ENCODE data around the gene RNF150. TPM values are rescaled to one million over a fixed set of nuclear protein-coding genes. Genes with fewer than 3 reads are reported as not detected.

Gene RNF150
- total RNA-seq, 1 experiment from 2014 or later, result 15.3 TPM

- in situ Hi-C loops (cut with HindIII; ENCODE audit: low pct_unique_long_range_greater_than_20kb, low sequenced_read_pairs), result no loop called here
- DNase-seq (ENCODE audit: low read depth, low spot score), result peak; percentile 96
Observed at GRCh38 chr4:140926672-140927071, 206.6 kb downstream of the RNF150 start.

GRCh38 chr4:140925417-140925816 is 207.9 kb downstream of the RNF150 start:
- no peak for DNase-seq (ENCODE audit: low read depth, low spot score)
- in situ Hi-C loops (cut with HindIII; ENCODE audit: low pct_unique_long_range_greater_than_20kb, low sequenced_read_pairs), result no loop called here

- in situ Hi-C loops (cut with HindIII; ENCODE audit: low pct_unique_long_range_greater_than_20kb, low sequenced_read_pairs), result no loop called here
- no peak for DNase-seq (ENCODE audit: low read depth, low spot score)
Observed at GRCh38 chr4:140924761-140925392, 208.4 kb downstream of the RNF150 start.

GRCh38 chr4:140906993-140907962 is 226.0 kb downstream of the RNF150 start:
- no peak for DNase-seq (ENCODE audit: low read depth, low spot score)
- in situ Hi-C loops (cut with HindIII; ENCODE audit: low pct_unique_long_range_greater_than_20kb, low sequenced_read_pairs), result no loop called here

- in situ Hi-C loops (cut with HindIII; ENCODE audit: low pct_unique_long_range_greater_than_20kb, low sequenced_read_pairs), result no loop called here
- no peak for DNase-seq (ENCODE audit: low read depth, low spot score)
Observed at GRCh38 chr4:140904904-140905303, 228.4 kb downstream of the RNF150 start.

GRCh38 chr4:140903522-140904475 is 229.5 kb downstream of the RNF150 start:
- in situ Hi-C loops (cut with HindIII; ENCODE audit: low pct_unique_long_range_greater_than_20kb, low sequenced_read_pairs), result no loop called here
- DNase-seq (ENCODE audit: low read depth, low spot score), result no peak

GRCh38 chr4:140901736-140902336 is 231.4 kb downstream of the RNF150 start:
- no peak for DNase-seq (ENCODE audit: low read depth, low spot score)
- in situ Hi-C loops (cut with HindIII; ENCODE audit: low pct_unique_long_range_greater_than_20kb, low sequenced_read_pairs), result no loop called here

GRCh38 chr4:140893939-140894338 is 239.3 kb downstream of the RNF150 start:
- in situ Hi-C loops (cut with HindIII; ENCODE audit: low pct_unique_long_range_greater_than_20kb, low sequenced_read_pairs), result loop anchor here (25.0 kb wide), 1 partner anchor 243 kb away; the partner anchor contains the start of gene RNF150
- DNase-seq (ENCODE audit: low read depth, low spot score), result no peak

- in situ Hi-C loops (cut with HindIII; ENCODE audit: low pct_unique_long_range_greater_than_20kb, low sequenced_read_pairs), result loop anchor here (25.0 kb wide), 1 partner anchor 249 kb away; the partner anchor contains the start of gene RNF150
- no peak for DNase-seq (ENCODE audit: low read depth, low spot score)
Observed at GRCh38 chr4:140888054-140888453, 245.2 kb downstream of the RNF150 start.

GRCh38 chr4:140887467-140887866 is 245.8 kb downstream of the RNF150 start:
- in situ Hi-C loops (cut with HindIII; ENCODE audit: low pct_unique_long_range_greater_than_20kb, low sequenced_read_pairs), result loop anchor here (25.0 kb wide), 1 partner anchor 250 kb away; the partner anchor contains the start of gene RNF150
- no peak for DNase-seq (ENCODE audit: low read depth, low spot score)

GRCh38 chr4:140884431-140885058 is 248.7 kb downstream of the RNF150 start:
- DNase-seq (ENCODE audit: low read depth, low spot score), result peak; percentile 80
- in situ Hi-C loops (cut with HindIII; ENCODE audit: low pct_unique_long_range_greater_than_20kb, low sequenced_read_pairs), result loop anchor here (25.0 kb wide), 1 partner anchor 253 kb away; the partner anchor contains the start of gene RNF150

GRCh38 chr4:140877781-140878180 is 255.5 kb downstream of the RNF150 start:
- no peak for DNase-seq (ENCODE audit: low read depth, low spot score)
- in situ Hi-C loops (cut with HindIII; ENCODE audit: low pct_unique_long_range_greater_than_20kb, low sequenced_read_pairs), result loop anchor here (25.0 kb wide), 1 partner anchor 260 kb away; the partner anchor contains the start of gene RNF150

GRCh38 chr4:140876615-140877364 is 256.5 kb downstream of the RNF150 start:
- no peak for DNase-seq (ENCODE audit: low read depth, low spot score)
- in situ Hi-C loops (cut with HindIII; ENCODE audit: low pct_unique_long_range_greater_than_20kb, low sequenced_read_pairs), result loop anchor here (25.0 kb wide), 1 partner anchor 261 kb away; the partner anchor contains the start of gene RNF150

GRCh38 chr4:140875746-140876452 is 257.4 kb downstream of the RNF150 start:
- DNase-seq (ENCODE audit: low read depth, low spot score), result peak; percentile 82
- in situ Hi-C loops (cut with HindIII; ENCODE audit: low pct_unique_long_range_greater_than_20kb, low sequenced_read_pairs), result loop anchor here (25.0 kb wide), 1 partner anchor 261 kb away; the partner anchor contains the start of gene RNF150

GRCh38 chr4:140874056-140874455 is 259.2 kb downstream of the RNF150 start:
- in situ Hi-C loops (cut with HindIII; ENCODE audit: low pct_unique_long_range_greater_than_20kb, low sequenced_read_pairs), result no loop called here
- DNase-seq (ENCODE audit: low read depth, low spot score), result no peak

All from SK-MEL-5 (cell line).